GM12874 (cell line): Measurements from ENCODE around the gene GPR158.

ENCODE experiments used
- TF ChIP-seq, protein P1 (sequence below): IDR thresholded peaks from 2 replicates; pipeline ENCODE4 v1.5.1; 2011; ENCODE audit warnings: low read depth, mild to moderate bottlenecking, control low read depth, low read length, moderate library complexity; ENCODE audit not compliant: insufficient read depth

GPR158 gene

DNA sequence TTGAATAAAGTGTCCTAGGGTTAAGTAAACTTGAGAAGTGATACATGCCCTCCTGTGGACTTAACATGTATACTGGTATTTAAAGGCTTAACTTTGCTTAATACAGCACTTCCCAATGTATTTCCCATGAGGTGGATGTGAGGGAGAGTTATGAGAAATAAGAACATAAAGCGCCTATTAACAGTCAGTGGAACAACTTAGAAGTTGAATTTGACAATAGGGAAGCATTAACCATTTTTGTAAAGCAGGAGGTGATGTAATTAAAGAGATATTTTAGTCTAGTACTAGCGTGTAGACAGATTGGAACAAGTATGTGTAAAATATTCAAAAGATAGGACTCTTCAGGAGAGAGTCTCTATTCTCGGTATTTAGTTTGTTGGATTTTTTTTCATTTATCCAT, 322.4 kb downstream of the GPR158 start:
- TF ChIP-seq, protein P1, sequence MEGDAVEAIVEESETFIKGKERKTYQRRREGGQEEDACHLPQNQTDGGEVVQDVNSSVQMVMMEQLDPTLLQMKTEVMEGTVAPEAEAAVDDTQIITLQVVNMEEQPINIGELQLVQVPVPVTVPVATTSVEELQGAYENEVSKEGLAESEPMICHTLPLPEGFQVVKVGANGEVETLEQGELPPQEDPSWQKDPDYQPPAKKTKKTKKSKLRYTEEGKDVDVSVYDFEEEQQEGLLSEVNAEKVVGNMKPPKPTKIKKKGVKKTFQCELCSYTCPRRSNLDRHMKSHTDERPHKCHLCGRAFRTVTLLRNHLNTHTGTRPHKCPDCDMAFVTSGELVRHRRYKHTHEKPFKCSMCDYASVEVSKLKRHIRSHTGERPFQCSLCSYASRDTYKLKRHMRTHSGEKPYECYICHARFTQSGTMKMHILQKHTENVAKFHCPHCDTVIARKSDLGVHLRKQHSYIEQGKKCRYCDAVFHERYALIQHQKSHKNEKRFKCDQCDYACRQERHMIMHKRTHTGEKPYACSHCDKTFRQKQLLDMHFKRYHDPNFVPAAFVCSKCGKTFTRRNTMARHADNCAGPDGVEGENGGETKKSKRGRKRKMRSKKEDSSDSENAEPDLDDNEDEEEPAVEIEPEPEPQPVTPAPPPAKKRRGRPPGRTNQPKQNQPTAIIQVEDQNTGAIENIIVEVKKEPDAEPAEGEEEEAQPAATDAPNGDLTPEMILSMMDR: no peak

DNA sequence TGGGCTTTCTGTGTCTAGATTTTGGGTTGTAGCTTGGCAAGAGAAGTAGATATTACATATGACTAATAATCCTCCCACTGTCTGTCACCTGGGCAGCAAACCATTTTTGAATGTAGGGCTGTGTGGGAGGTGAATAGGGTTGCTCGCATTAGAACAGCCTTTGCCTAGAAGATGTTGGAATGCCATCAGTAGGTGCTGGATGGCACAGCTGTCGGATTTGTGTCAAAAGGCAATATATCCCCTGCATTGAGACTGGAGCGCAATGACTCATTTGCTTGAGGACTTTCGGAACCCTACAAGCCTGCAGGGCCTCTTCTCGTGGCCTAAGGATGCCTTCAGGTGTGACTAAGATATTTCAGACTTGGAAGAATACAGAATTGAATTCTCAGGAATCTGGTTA, 323.8 kb downstream of the GPR158 start:
- TF ChIP-seq, protein P1: no peak

DNA sequence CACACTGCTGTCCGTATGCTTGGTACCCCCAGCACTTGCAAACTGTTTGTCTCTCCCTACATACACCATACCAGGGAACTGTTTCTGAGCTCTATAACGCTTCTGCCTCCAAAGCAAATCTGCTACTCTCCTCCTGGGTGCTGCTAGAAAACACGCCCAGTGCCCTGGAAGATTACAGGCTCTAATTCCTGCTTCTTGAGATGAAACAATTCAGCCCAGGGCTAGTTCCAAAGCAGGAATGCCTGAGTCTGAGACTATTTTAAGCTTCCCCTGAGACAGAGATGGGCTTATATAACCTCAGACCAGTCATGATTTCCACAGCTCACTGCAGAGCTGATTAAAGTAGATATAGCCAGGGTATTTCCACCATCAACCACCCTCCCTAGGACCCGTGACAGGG, 327.1 kb downstream of the GPR158 start:
- TF ChIP-seq, protein P1: no peak

DNA sequence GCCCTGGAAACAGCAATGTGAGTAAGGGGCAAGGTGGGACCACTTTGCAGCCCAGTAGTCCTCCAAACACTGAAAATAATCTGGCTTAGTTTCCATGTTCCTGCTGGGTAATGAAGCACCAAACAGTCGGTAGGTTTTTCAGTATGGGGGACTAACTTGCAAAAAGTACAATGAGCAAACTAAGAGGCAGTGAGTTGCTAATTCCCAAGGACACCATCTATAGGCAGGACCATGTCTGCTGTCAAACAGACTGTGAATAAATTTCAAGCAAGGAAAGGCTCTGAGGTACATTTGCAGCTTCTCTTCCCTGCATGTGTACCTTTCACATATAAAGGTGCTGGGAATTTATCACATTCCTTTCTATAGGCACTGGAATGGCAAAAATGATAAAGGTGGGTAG, 327.7 kb downstream of the GPR158 start:
- TF ChIP-seq, protein P1: no peak

DNA sequence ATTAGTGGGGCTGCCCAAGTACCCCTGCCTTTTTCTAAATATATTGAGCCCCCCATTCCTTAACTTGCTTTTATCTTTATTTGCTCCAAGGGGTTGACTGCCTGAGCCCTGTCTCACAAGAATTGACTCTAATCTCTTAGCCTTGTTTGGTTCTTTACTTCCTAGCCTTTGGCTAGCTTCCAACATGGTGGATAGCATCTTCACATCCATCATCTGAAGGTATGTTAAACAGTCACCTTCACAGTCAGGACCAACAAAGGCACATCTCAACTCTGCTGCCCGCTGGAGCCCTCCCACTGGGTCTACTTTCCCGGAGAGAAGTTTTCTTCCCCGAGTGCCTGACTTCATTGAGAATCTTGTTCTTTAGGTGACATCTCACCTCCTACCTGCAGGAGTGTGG, 329.5 kb downstream of the GPR158 start:
- TF ChIP-seq, protein P1: no peak

DNA sequence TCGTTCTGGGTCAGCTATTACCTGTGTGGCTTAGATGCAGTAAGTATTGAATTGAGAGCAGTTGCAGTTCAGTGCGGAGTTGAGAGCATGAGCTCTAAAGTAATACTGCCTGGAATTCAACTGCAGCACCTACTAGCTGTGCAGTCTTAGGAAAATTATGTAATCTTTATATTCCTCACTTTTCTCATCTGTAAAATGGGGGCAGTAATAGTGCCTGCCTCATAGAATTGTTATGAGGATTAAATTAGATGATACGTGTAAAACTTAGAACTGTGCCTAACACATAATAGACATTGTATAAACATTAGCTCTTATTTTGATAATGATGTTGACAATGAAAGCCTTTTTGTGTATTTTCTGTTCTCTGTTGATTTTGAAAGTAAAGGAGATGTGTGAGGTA, 330.0 kb downstream of the GPR158 start:
- TF ChIP-seq, protein P1: no peak

DNA sequence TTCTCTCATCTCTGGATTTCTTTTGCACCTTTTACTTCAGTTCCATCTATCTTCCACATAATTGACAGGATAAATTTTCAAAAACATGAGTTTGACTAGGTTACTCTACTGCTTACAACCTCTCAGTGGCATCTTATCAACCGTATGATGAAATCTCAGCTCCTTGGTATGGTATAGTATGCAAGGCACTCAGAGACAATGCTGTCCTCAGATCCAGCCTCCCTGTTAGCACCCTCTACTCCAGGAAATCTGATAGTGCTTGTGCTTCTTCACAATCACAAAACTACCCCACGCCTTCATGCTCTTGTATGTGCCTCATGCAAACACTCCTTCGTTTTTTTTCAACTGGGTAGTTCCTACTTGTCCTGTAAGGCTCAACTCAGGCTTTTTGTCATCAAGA, 330.7 kb downstream of the GPR158 start:
- TF ChIP-seq, protein P1: no peak
